Measurements from ENCODE around the gene RSF1.
A peak's percentile ranks its signal among the peaks of the same experiment; 100 is the strongest.

RSF1 gene

DNA sequence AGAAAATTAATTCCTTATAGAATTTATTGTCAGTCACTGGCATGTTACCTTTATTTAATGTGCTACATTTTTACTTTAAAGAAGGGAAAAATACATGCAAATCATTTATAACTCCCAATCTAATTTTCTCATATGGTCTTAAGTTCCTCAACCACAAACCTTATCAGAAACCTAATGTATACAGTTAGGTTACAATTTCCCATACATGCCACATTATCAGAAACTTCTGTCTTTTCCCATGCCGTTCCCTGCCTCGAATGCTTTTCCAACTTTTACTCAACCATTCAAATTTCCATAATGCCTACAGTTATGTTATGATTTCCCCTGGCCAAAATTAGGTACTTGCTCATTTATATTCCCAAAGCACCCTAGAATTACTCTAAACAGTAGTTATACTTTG, 13.5 kb downstream of the RSF1 start:
- DNase-seq = peak; percentile 39

GRCh38 chr11:77806415-77806814, 14.1 kb downstream of the RSF1 start:
- DNase-seq = no peak

GRCh38 chr11:77801477-77801876, 19.0 kb downstream of the RSF1 start:
- DNase-seq = no peak

GRCh38 chr11:77800449-77800848, 20.1 kb downstream of the RSF1 start:
- peak; percentile 71 for DNase-seq

- DNase-seq = no peak
Observed at GRCh38 chr11:77799338-77799737, 21.2 kb downstream of the RSF1 start.

GRCh38 chr11:77793972-77794371, 26.6 kb downstream of the RSF1 start:
- no peak for DNase-seq

GRCh38 chr11:77791301-77791700, 29.2 kb downstream of the RSF1 start:
- DNase-seq = no peak

- DNase-seq = peak; percentile 54
Observed at GRCh38 chr11:77789731-77790476, 30.6 kb downstream of the RSF1 start.

DNA sequence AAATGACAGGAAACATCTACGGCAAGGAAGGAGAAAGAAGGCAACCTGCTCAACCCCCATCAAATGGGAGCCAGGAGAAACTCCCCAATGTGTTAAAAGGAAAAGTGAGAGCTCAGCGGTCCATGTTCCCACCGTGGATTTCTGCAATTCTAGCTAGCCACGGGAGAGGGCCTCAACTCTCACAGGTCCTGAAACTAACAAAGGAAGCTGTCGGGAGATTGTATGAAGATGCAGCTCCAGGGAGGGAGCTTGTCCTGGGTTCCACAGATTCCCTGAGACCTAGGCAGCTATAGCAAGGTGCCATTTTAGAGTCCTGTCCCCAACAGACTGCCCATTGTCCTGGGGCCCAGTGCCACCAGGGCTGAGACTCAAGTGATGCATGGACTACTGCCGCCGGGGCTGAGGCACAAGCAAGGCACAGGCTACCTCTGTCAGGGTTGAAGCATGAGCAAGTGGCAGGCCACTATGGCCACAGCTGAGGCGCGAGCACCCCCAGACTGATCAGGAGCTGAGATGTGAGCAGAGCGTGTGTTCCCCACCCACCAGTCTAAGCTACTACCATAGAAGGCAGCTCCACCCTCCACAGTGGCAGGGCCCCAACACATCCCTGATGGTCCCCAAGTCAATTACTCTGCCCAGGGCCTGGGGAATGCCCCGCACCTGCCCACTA, 31.3 kb downstream of the RSF1 start:
- no peak for DNase-seq

- DNase-seq = no peak
Observed at GRCh38 chr11:77784572-77784971, 36.0 kb downstream of the RSF1 start.

DNA sequence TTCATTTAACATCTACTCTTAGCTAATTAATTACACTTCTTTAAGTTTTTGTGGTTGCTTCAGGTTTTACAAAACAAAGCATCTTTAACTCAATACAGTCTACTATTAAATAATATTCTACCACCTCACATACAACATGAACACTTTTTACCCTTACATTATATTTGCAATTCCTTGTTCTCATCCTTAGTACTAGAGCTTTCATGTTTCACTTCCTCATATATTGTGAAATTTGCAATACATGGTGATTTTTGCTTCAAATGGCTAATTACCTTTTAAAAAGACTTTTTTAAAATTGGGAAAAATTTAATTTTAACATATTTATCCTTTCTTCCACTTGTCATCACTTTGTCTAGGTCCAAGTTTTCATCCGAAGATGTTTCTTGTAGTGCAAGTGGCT, 37.5 kb downstream of the RSF1 start:
- no peak for DNase-seq

DNA sequence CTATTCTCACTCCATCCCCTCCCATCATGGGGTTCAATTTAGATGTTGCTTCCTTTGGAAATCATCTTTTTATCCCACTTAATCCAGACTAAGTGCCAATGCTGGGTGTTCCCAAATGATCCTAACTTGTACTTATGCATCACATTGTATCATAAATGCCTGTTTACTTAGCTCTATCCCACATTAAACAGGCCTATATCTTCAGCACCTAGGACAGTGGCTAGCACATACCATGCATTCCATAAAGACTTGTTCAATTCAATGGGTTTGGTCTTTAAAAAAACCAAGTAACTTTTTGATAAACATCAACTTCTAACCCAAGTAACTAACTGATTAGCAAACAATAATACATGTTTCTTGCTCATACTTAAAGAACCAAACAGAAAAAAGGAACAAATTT, 40.6 kb downstream of the RSF1 start:
- peak; percentile 24 for DNase-seq

GRCh38 chr11:77778549-77778948, 42.0 kb downstream of the RSF1 start:
- DNase-seq = no peak

GRCh38 chr11:77778118-77778517, 42.4 kb downstream of the RSF1 start:
- DNase-seq = no peak

- peak; percentile 71 for DNase-seq
Observed at GRCh38 chr11:77776455-77776854, 44.1 kb downstream of the RSF1 start.

GRCh38 chr11:77775936-77776335, 44.6 kb downstream of the RSF1 start:
- no peak for DNase-seq

- DNase-seq = peak; percentile 25
Observed at GRCh38 chr11:77771135-77771534, 49.4 kb downstream of the RSF1 start.

DNA sequence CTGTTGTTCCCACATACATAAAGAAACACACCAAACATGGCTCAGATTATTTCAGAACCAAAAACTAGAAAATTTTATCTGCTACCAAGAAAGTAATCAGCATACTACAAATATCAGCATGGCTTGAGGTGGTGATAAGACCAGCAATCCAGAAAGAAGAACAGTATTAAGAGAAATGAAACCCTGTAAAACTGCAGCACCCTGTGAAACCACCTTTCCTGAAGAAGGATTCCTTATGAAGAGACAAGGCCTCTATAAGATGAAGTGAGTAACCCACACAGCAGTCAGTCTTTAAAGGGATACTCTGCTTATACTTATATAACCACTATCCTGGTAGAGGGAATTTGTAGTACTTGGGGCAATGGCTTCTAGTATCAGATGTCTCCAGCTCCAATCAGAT, 49.9 kb downstream of the RSF1 start:
- DNase-seq = no peak

GRCh38 chr11:77762426-77762825, 58.1 kb downstream of the RSF1 start:
- no peak for DNase-seq

DNA sequence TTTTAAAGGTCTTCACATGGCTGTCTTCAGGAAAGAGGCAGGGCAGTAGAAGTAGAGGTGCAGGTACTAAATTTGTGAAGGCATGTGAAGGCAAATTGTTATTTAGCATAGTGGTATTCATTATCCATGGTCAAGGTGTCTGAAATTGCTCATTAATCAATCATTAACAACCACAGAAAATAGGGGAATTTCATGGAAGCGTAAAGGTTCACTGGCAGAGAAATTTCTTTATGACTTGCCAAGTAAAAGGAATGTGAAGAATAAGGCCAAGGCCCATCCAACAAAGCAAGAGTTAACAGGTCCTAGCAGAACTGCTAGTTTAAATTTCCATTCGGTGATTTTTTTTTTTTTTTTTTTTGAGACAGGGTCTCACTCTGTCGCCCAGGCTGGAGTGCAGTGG, 59.0 kb downstream of the RSF1 start:
- DNase-seq = no peak

DNA sequence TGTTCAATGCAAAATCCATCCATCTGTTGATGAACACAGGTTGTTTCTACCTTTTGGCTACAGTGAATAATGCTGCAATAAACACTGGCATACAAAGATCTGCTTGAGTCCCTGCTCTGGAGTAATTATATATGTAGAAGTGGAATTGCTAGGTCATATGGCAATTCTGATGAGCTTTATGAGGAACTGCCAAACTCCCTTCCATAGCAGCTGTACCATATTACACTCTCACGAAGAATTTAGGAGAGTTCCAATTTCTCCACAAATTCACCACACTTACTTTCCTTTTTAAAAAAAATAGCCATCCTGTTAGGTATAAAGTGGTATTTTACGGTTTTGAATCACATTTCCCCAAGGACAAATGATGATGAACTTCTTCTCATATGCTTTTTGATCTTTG, 62.2 kb downstream of the RSF1 start:
- no peak for DNase-seq

DNA sequence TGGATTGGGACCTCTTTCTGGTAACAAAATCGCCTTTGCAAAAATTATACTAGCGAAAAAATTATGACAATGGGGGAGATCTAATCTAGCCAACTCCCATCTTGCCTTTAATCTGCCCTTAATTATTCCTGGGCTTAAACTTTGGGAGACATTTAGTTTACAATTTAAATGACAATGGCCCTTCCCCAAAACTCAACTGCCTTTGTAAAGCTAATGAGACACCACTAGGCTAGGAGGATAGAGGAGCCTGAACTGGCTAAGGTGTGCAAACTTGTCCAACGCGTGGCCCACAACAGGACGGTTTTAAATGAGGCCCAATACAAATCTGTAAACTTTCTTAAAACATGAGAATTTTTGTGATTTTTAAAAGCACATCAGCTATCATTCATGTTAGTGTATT, 67.3 kb downstream of the RSF1 start:
- DNase-seq = no peak

GRCh38 chr11:77752516-77752915, 68.0 kb downstream of the RSF1 start:
- no peak for DNase-seq

GRCh38 chr11:77750394-77751156, 69.9 kb downstream of the RSF1 start:
- DNase-seq = no peak
